Pons (tissue), 1 donor: ENCODE results near the gene TCF19.

Source experiments
- DNase-seq: peaks from one replicate; pipeline ENCODE4 v3.0.0-alpha.2; 2016; ENCODE audit warnings: low spot score

The TCF19 gene

GRCh38 chr6:31128093-31128676, 30.2 kb upstream of the TCF19 start:
- DNase-seq: peak; percentile 43

- DNase-seq: no peak
These were observed 29.3 kb upstream of the TCF19 start for GRCh38 chr6:31129130-31129529.

- no peak for DNase-seq
These were observed 27.6 kb upstream of the TCF19 start for GRCh38 chr6:31130751-31131150.

GRCh38 chr6:31131595-31131994, 26.8 kb upstream of the TCF19 start:
- no peak for DNase-seq

- DNase-seq: no peak
These were observed 25.6 kb upstream of the TCF19 start for GRCh38 chr6:31132806-31133205.

GRCh38 chr6:31135710-31136109, 22.7 kb upstream of the TCF19 start:
- no peak for DNase-seq

- DNase-seq: no peak
These were observed 19.4 kb upstream of the TCF19 start, which contains the start of gene PSORS1C2 for GRCh38 chr6:31138982-31139381. TSS of gene PSORS1C2 (minus strand) at chr6:31139066. CDS start at chr6:31139026, 40 bp downstream.

GRCh38 chr6:31139599-31139998, 18.8 kb upstream of the TCF19 start:
- DNase-seq: no peak

- DNase-seq: no peak
These were observed 17.7 kb upstream of the TCF19 start for GRCh38 chr6:31140643-31141042.

- no peak for DNase-seq
These were observed 16.0 kb upstream of the TCF19 start for GRCh38 chr6:31142361-31142761.

- no peak for DNase-seq
These were observed 15.2 kb upstream of the TCF19 start for GRCh38 chr6:31143148-31143547.

- no peak for DNase-seq
These were observed 14.0 kb upstream of the TCF19 start for GRCh38 chr6:31144296-31144969.

GRCh38 chr6:31144970-31145340, 13.4 kb upstream of the TCF19 start:
- DNase-seq: no peak

GRCh38 chr6:31145386-31145785, 13.0 kb upstream of the TCF19 start:
- no peak for DNase-seq

- no peak for DNase-seq
These were observed 8.5 kb upstream of the TCF19 start for GRCh38 chr6:31149827-31150447.

GRCh38 chr6:31152781-31153180, 5.6 kb upstream of the TCF19 start:
- no peak for DNase-seq

GRCh38 chr6:31154436-31154835, 4.0 kb upstream of the TCF19 start:
- no peak for DNase-seq

GRCh38 chr6:31156641-31157040, 1.7 kb upstream of the TCF19 start:
- DNase-seq: no peak

- no peak for DNase-seq
These were observed 763 bp upstream of the TCF19 start, which contains the start of gene CCHCR1 for GRCh38 chr6:31157513-31158139. TSS of gene CCHCR1 (minus strand) at chr6:31157802. CDS start at chr6:31157600, 202 bp downstream.

- DNase-seq: no peak
These were observed 770 bp downstream of the TCF19 start for GRCh38 chr6:31158863-31159855.

GRCh38 chr6:31161216-31162126, 3.1 kb downstream of the TCF19 start:
- DNase-seq: no peak
